HK-2 (cell line): ENCODE results near the gene SYF2.
"Not testable (repeated sequence)": the region's sequence is repeated elsewhere in the genome, so short reads cannot be mapped to it uniquely, and the experiment has no call there.

Experiments used
- DNase-seq: peaks from one replicate; pipeline ENCODE4 v3.0.0-alpha.2; 2018; ENCODE audit not compliant: unreplicated experiment

The SYF2 gene

GRCh38 chr1:25206201-25206600, 26.1 kb downstream of the SYF2 start:
- DNase-seq = no peak

DNA sequence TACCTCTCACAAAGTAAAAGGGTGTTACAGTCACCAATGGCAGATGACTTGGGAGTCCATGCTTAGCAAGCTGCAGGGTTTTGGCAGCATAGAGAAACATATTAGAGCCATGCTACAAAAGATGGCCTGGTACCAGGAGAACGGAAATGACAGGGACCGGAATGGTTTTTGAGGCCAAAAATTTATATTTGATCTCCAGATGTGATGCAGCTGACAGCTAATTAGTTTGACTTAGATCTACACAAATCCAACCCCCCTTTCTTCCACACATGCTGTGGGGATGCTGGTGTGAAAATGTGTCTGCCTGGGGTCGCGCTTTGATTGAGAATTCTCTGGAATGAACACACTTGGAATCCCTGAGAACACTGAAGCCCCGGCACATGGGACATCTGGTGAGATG, 26.5 kb downstream of the SYF2 start:
- no peak for DNase-seq

- no peak for DNase-seq
Measured at GRCh38 chr1:25204797-25205480, 27.4 kb downstream of the SYF2 start.

- DNase-seq = no peak
Measured at GRCh38 chr1:25201006-25201405, 31.3 kb downstream of the SYF2 start.

GRCh38 chr1:25199819-25200620, 32.3 kb downstream of the SYF2 start:
- no peak for DNase-seq

DNA sequence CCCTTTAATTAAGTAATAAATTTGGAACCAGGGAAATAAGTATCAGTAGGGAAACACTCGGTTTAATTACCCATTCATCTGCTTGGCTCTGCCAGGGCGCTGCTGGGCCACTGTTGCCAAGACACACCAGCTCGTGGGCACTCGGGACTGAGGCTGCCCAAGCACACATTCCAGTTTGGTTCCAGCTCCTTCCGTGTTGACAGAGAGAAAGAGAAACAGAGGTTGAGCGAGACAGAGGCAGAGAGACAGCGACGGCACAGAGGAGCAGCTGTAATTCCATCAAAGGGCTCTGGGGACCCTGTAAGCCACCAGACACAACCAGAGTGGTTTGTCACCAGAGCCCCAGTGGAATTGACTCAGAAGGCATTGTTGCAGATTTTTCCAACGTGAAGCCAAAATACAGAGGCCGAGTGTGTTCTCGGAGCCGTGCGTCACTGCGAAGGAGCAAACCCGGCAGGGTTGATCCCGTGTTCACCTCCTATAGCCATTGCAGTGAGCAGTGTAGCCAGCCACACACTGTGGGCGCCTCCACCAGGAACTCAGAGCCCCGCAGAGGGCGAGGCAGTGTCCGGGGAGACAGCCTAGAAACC, 33.5 kb downstream of the SYF2 start:
- DNase-seq = no peak

- no peak for DNase-seq
Measured at GRCh38 chr1:25197982-25198662, 34.2 kb downstream of the SYF2 start.

DNA sequence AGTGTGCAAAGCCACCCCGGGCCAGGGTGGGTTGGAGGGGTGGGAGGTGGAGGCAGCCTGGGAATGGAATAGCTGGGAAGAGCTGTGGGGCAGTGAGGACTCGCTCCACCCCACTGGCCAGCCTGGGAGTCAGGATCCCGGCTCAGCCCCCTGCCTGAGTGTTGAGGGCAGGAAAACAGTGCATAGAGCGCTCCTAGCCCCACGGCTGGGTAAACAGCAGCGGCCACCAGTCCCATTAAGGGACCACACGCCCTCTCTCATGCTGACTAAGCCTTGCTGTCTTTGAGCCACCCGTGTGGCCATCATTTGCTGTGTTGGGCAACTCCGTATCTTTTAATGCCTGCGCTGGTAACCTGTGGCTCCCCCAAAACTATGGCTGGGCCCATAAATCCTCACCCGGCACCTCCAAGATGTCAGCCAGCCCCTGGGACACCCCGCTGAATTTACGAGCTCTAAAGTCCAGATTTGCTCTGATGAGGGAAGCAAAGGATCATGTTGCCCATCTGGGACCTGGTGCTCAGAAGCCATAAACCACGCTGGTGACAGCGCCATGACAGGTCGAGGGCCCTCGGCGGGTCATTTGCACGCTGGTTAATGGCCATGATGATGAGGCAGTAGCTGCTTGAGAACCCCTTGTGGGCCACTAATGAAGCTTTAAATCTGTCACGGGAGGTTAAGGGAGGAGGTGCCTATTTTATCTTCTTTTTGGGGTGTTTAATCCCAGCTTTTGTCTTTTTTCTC, 34.9 kb downstream of the SYF2 start:
- no peak for DNase-seq

GRCh38 chr1:25196830-25197229, 35.5 kb downstream of the SYF2 start:
- no peak for DNase-seq

GRCh38 chr1:25195835-25196234, 36.5 kb downstream of the SYF2 start:
- DNase-seq = no peak

- DNase-seq = no peak
Measured at GRCh38 chr1:25194572-25195020, 37.7 kb downstream of the SYF2 start.

GRCh38 chr1:25194054-25194453, 38.2 kb downstream of the SYF2 start:
- no peak for DNase-seq

- no peak for DNase-seq
Measured at GRCh38 chr1:25193229-25193628, 39.1 kb downstream of the SYF2 start.

GRCh38 chr1:25192154-25192553, 40.1 kb downstream of the SYF2 start:
- DNase-seq = no peak

- no peak for DNase-seq
Measured at GRCh38 chr1:25190260-25190659, 42.0 kb downstream of the SYF2 start.

- DNase-seq = not testable (repeated sequence)
Measured at GRCh38 chr1:25187904-25188303, 44.4 kb downstream of the SYF2 start.

DNA sequence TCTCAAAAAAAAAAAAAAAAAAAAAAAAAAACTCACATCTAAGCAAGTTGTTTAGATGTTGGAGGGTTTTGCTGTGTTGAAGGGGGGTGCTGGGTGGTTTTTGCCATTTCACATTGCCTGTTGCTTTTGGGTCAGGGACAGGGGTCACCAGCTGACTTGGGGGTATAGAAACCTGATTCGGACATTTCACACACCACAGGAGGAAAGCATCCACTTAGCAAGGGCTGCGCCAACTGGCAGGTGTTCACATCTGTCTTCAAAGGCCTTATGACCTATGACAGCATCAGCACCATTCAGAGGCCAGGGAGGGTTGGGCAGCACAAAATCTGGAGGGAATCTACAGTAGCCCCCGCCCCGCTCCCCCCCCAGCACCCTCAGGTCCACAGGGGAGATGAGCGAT, 45.2 kb downstream of the SYF2 start:
- no peak for DNase-seq

- no peak for DNase-seq
Measured at GRCh38 chr1:25186161-25187007, 45.9 kb downstream of the SYF2 start.

DNA sequence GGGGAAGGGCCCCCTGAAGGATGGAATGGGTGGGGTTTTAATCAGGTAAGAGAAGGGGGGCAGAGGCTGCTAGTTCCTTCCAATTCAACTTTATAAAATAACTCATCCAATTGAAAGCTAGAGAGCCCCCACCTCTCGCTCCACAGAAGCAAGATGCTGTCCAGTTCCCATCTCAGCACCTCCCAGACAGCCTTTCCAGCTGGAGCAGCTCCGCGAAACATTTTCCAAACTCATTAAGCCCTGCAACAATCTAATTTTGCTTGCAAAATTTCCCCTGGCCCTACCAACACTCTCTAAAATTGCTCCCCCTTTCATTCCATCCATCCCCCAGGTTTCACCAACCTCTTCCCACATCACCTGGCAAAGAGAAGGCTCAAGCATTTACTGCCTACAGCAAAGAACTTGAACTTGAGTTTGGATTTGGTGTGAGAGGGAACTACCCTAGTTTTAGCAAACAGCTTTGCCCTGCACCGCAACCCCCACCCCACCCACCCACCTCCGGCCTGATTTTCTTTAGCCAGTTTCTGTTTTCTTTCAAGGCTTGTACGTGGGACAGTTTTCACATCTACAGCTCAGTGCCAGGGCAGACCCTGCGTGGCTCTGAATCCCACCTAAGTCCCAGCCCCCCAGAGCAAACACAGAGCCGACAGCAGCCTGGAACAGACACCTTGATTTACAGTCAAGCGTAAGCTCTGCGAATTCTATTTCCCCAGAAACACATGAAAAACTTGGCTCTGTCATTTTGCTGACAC, 46.7 kb downstream of the SYF2 start:
- no peak for DNase-seq
